T-helper 1 cell treated with Interleukin-12 subunit alpha and Interleukin-12 subunit beta and Interleukin-4 antibody, amounts not matched to agents 30 ng/mL and 1 ng/mL, for 36 hours (primary cell): ENCODE results near the gene PHYH. TPM values are rescaled to one million over a fixed set of nuclear protein-coding genes. Genes with fewer than 3 reads are reported as not detected.
"Not testable (repeated sequence)": the region's sequence is repeated elsewhere in the genome, so short reads cannot be mapped to it uniquely, and the experiment has no call there.

Source experiments
- intact Hi-C: fragments of 100-400 bp; cut with micrococcal nuclease; formaldehyde crosslinking; loops from one replicate; pipeline ENCODE4 v1.15.1; 2024
- total RNA-seq: library from RNA; stranded (reverse); gene quantifications from 2 replicates; pipeline ENCODE4 v1.2.3, GENCODE V29; 2022

Gene PHYH
- total RNA-seq, 1 donor from 2014 or later: 9.3 TPM

- intact Hi-C loops: no loop called here
Measured at GRCh38 chr10:13322615-13323148, 22.8 kb upstream of the PHYH start.

- intact Hi-C loops: no loop called here
Measured at GRCh38 chr10:13321576-13321975, 21.7 kb upstream of the PHYH start.

- intact Hi-C loops: no loop called here
Measured at GRCh38 chr10:13319166-13319565, 19.3 kb upstream of the PHYH start.

GRCh38 chr10:13317474-13317873 is 17.6 kb upstream of the PHYH start:
- intact Hi-C loops: no loop called here

- intact Hi-C loops: no loop called here
Measured at GRCh38 chr10:13316635-13317311, 16.9 kb upstream of the PHYH start.

GRCh38 chr10:13315361-13315760 is 15.5 kb upstream of the PHYH start:
- intact Hi-C loops: no loop called here

- intact Hi-C loops: no loop called here
Measured at GRCh38 chr10:13311177-13311575, 11.3 kb upstream of the PHYH start.

- intact Hi-C loops: no loop called here
Measured at GRCh38 chr10:13310518-13311176, 10.8 kb upstream of the PHYH start.

- intact Hi-C loops: loop anchor here (10.0 kb wide), 1 partner anchor 1645 kb away; the partner anchor contains the start of genes DCLRE1C and MEIG1
Measured at GRCh38 chr10:13309792-13310191, 9.9 kb upstream of the PHYH start.

GRCh38 chr10:13308096-13308495 is 8.2 kb upstream of the PHYH start:
- intact Hi-C loops: loop anchor here (10.0 kb wide), 1 partner anchor 1647 kb away; the partner anchor contains the start of genes DCLRE1C and MEIG1

GRCh38 chr10:13306103-13306502 is 6.2 kb upstream of the PHYH start:
- intact Hi-C loops: loop anchor here (10.0 kb wide), 1 partner anchor 1649 kb away; the partner anchor contains the start of genes DCLRE1C and MEIG1

GRCh38 chr10:13302821-13303555 is 3.1 kb upstream of the PHYH start:
- intact Hi-C loops: loop anchor here (1.0 to 10.0 kb wide), 14 partner anchors 32 to 1864 kb away; partner anchors contain the start of genes CDNF, DCLRE1C, DHTKD1 and HSPA14

GRCh38 chr10:13298748-13299436 is 972 bp downstream of the PHYH start:
- intact Hi-C loops: no loop called here

GRCh38 chr10:13296476-13296875 is 3.4 kb downstream of the PHYH start:
- intact Hi-C loops: no loop called here

- intact Hi-C loops: no loop called here
Measured at GRCh38 chr10:13294784-13295183, 5.1 kb downstream of the PHYH start.

GRCh38 chr10:13291821-13292773 is 7.8 kb downstream of the PHYH start:
- intact Hi-C loops: no loop called here

- intact Hi-C loops: no loop called here
Measured at GRCh38 chr10:13291061-13291460, 8.8 kb downstream of the PHYH start.

GRCh38 chr10:13284050-13284449 is 15.8 kb downstream of the PHYH start:
- intact Hi-C loops: no loop called here

- intact Hi-C loops: not testable (repeated sequence)
Measured at GRCh38 chr10:13282348-13282747, 17.5 kb downstream of the PHYH start.
